ENCODE data around the gene NTRK3.

NTRK3 gene

GRCh38 chr15:87943626-87944025 lies 312.9 kb downstream of the NTRK3 start:
- Histone ChIP-seq H3K4me1 (ENCODE audit: low read length) (no peaks in the 10 kb centered on the region), H3K4me2 (ENCODE audit: low read length) (no peak overlapping the region), H2AFZ (ENCODE audit: low read depth, low read length) (no peak overlapping the region), H3K27ac (ENCODE audit: low read length) (no peak overlapping the region), H3K9ac (ENCODE audit: low read length) (no peak overlapping the region), H4K20me1 (ENCODE audit: insufficient read depth, low read length) (no peaks in the 10 kb centered on the region), H3K27me3 (ENCODE audit: low read depth, low read length) (peaks cover 41% of the 10 kb centered on the region), H3K79me2 (ENCODE audit: low read length) (no peaks in the 10 kb centered on the region), H3K9me3 (ENCODE audit: insufficient read depth, low read length) (no peaks in the 10 kb centered on the region), H3K36me3 (replicated peaks; ENCODE audit: low read depth, low read length) (no peaks in the 10 kb centered on the region), H3K4me3 (ENCODE audit: low read length) (no peak overlapping the region)
- TF ChIP-seq, protein P1, sequence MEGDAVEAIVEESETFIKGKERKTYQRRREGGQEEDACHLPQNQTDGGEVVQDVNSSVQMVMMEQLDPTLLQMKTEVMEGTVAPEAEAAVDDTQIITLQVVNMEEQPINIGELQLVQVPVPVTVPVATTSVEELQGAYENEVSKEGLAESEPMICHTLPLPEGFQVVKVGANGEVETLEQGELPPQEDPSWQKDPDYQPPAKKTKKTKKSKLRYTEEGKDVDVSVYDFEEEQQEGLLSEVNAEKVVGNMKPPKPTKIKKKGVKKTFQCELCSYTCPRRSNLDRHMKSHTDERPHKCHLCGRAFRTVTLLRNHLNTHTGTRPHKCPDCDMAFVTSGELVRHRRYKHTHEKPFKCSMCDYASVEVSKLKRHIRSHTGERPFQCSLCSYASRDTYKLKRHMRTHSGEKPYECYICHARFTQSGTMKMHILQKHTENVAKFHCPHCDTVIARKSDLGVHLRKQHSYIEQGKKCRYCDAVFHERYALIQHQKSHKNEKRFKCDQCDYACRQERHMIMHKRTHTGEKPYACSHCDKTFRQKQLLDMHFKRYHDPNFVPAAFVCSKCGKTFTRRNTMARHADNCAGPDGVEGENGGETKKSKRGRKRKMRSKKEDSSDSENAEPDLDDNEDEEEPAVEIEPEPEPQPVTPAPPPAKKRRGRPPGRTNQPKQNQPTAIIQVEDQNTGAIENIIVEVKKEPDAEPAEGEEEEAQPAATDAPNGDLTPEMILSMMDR (IDR thresholded peaks at IDR 0.05; ENCODE audit: low read depth, low read length): no peak
- TF ChIP-seq EZH2phosphoT487 (IDR thresholded peaks at IDR 0.05; ENCODE audit: low read depth): no peak

DNA sequence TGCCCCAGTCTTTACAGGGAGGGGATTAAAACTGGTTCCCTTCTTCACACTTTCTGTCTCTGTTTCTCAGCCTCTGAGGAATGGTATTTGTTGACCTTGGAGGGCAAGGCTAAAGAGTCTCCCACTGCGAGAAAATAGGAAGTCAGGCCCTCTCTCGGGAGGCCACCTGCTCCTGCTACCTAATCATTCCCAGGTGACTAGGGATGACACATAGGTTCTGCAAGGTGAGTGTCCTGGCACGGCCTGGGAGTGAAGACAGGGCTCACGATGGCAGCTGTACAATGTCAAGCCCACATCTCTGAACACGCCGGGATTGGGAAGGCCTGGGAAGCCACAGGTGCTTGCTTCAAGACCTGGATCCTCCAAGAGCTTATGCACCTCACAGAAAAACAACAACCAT lies 314.2 kb downstream of the NTRK3 start:
- H3K27ac ChIP-seq (ENCODE audit: low read length): no peak overlapping the region
- no peak overlapping the region for H3K4me2 ChIP-seq (ENCODE audit: low read length)
- H3K4me1 ChIP-seq (ENCODE audit: low read length): no peaks in the 10 kb centered on the region
- no peaks in the 10 kb centered on the region for H3K9me3 ChIP-seq (ENCODE audit: insufficient read depth, low read length)
- no peaks in the 10 kb centered on the region for H3K79me2 ChIP-seq (ENCODE audit: low read length)
- no peak overlapping the region for H3K9ac ChIP-seq (ENCODE audit: low read length)
- no peaks in the 10 kb centered on the region for H3K36me3 ChIP-seq (replicated peaks; ENCODE audit: low read depth, low read length)
- no peak for TF ChIP-seq EZH2phosphoT487 (IDR thresholded peaks at IDR 0.05; ENCODE audit: low read depth)
- TF ChIP-seq, protein P1 (IDR thresholded peaks at IDR 0.05; ENCODE audit: low read depth, low read length): no peak
- no peak overlapping the region for H2AFZ ChIP-seq (ENCODE audit: low read depth, low read length)
- H4K20me1 ChIP-seq (ENCODE audit: insufficient read depth, low read length): no peaks in the 10 kb centered on the region
- H3K27me3 ChIP-seq (ENCODE audit: low read depth, low read length): peaks cover 46% of the 10 kb centered on the region
- no peak overlapping the region for H3K4me3 ChIP-seq (ENCODE audit: low read length)

GRCh38 chr15:87941606-87942005 lies 314.9 kb downstream of the NTRK3 start:
- H3K9me3 ChIP-seq (ENCODE audit: insufficient read depth, low read length): no peaks in the 10 kb centered on the region
- no peak overlapping the region for H3K4me3 ChIP-seq (ENCODE audit: low read length)
- H3K36me3 ChIP-seq (replicated peaks; ENCODE audit: low read depth, low read length): no peaks in the 10 kb centered on the region
- no peaks in the 10 kb centered on the region for H3K79me2 ChIP-seq (ENCODE audit: low read length)
- H2AFZ ChIP-seq (ENCODE audit: low read depth, low read length): no peak overlapping the region
- H3K27me3 ChIP-seq (ENCODE audit: low read depth, low read length): peaks cover 51% of the 10 kb centered on the region
- no peak overlapping the region for H3K27ac ChIP-seq (ENCODE audit: low read length)
- no peaks in the 10 kb centered on the region for H4K20me1 ChIP-seq (ENCODE audit: insufficient read depth, low read length)
- no peak for TF ChIP-seq EZH2phosphoT487 (IDR thresholded peaks at IDR 0.05; ENCODE audit: low read depth)
- TF ChIP-seq, protein P1 (IDR thresholded peaks at IDR 0.05; ENCODE audit: low read depth, low read length): no peak
- no peaks in the 10 kb centered on the region for H3K4me1 ChIP-seq (ENCODE audit: low read length)
- H3K9ac ChIP-seq (ENCODE audit: low read length): no peak overlapping the region
- no peak overlapping the region for H3K4me2 ChIP-seq (ENCODE audit: low read length)

DNA sequence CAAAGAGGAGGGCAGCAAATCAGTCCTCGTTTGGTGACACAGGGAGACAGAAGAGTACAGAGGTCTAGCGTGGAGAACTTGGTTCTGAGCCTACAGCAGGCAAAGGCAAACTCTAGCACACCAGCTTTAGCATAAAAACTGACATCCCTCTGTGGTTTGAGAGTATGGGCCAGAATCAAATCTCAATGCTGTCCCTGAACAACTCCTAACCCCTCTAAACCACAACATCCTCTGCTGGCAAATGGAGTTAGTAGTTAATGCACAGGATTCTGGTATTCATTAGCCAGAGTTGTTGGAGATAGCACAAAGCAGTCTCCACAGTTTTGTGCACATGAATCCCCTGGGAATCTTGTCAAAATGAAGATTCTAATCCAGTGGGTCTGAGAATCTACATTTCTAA lies 315.8 kb downstream of the NTRK3 start:
- Histone ChIP-seq H3K4me2 (ENCODE audit: low read length) (no peak overlapping the region), H2AFZ (ENCODE audit: low read depth, low read length) (no peak overlapping the region)

More for the DNA sequence above, 315.8 kb downstream of the NTRK3 start:
- no peak overlapping the region for H3K27ac ChIP-seq (ENCODE audit: low read length)
- H3K4me3 ChIP-seq (ENCODE audit: low read length): no peak overlapping the region
- no peaks in the 10 kb centered on the region for H3K9me3 ChIP-seq (ENCODE audit: insufficient read depth, low read length)
- no peaks in the 10 kb centered on the region for H3K4me1 ChIP-seq (ENCODE audit: low read length)
- H4K20me1 ChIP-seq (ENCODE audit: insufficient read depth, low read length): no peaks in the 10 kb centered on the region
- TF ChIP-seq EZH2phosphoT487 (IDR thresholded peaks at IDR 0.05; ENCODE audit: low read depth): no peak
- TF ChIP-seq, protein P1 (IDR thresholded peaks at IDR 0.05; ENCODE audit: low read depth, low read length): no peak
- no peaks in the 10 kb centered on the region for H3K79me2 ChIP-seq (ENCODE audit: low read length)
- no peaks in the 10 kb centered on the region for H3K36me3 ChIP-seq (replicated peaks; ENCODE audit: low read depth, low read length)
- no peak overlapping the region for H3K9ac ChIP-seq (ENCODE audit: low read length)
- peaks cover 45% of the 10 kb centered on the region for H3K27me3 ChIP-seq (ENCODE audit: low read depth, low read length)
